NCI-H2227 treated with DMSO at 0.1 percent for 48 hours (cell line): Measurements from ENCODE around the gene LCN2.
A peak's percentile ranks its signal among the peaks of the same experiment; 100 is the strongest.
"Not testable (repeated sequence)": the region's sequence is repeated elsewhere in the genome, so short reads cannot be mapped to it uniquely, and the experiment has no call there.

Source experiments
- DNase-seq: peaks from one replicate; lab custom pipeline; 2025; lab: John Stamatoyannopoulos, UW

LCN2 gene

DNA sequence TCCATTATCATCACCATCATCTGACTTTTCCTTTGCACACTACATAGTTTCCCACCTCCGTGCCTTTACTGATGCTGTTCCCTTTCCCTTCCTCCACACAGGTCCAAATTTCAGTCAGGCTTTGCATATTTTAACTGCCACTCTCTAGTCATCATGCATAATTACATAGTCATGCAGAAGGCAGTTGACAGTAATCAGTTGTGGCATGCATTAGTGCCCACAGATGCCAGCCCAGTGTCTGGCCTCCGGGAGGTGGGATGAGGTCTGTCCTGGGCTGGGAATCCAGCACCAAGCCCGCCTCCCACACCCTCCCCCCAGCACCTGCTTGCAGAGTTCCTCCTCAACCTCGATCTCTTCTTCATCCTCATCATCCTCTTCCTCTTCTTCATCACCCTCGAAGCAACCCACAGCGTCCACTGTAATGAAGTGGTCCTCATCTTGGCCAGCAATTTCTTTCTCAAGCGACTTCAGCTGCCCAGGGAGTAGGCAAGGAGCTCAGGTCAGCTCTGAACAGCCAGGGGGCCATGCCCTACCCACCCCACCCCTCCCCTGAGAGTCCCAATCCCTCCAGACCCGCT, 19.6 kb downstream of the LCN2 start:
- no peak for DNase-seq

DNA sequence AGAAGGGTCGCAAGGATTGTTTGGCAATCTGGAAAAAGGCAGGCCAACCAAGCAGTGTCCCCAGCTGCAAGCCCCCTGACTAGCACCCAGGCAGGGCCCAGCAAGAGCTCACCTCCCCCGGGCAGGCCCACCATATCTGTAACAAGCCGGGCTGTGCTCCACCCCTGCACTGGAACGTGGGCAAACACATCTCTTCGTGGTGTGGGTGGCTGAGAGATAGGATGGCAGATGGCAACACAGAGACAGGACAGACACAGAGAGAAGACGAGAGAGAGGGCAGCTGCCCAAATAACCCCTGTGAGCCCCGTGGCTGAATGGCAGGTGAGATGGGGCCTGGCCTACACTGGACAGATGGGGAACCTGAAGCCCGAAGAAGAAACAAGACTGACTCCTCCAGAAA, 20.2 kb downstream of the LCN2 start:
- no peak for DNase-seq

DNA sequence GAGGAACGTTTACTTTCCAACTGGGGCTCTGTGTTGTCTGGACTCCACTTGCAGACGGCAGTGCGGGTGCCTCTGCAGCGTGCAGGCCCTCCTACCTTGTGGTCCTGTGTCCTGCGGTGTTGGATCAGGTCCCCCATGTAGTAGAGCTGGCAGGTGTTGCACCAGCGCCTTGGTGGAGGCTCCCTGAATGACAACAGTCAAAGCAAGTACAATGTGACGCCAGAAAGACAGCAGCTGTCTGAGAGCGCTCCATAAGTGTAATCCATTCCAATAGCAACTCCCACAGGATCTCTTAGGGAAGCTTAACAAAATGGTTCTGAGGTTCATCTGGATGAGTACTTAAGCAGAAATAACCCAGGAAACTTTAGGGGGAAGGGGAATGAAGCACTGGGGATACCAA, 20.7 kb downstream of the LCN2 start:
- no peak for DNase-seq

DNA sequence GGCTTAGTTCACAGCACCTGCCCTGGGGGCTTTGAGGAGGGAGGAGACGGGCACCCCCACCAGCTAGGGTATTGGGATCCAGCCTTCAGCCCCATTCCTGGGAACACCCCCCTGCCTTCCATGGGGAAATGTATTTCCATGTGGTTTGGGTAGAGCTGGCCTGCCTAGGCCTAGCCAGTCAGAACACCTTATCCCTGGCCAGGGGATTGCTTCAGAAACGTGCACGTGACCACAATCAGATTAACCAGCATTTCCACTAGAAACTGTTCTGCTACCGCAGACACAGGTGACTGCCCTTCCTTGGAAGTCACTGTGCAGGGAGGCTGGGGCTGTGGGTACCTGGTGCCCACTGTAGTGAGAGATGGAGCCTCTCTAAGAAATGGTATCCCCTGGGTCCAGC, 24.8 kb downstream of the LCN2 start:
- no peak for DNase-seq

DNA sequence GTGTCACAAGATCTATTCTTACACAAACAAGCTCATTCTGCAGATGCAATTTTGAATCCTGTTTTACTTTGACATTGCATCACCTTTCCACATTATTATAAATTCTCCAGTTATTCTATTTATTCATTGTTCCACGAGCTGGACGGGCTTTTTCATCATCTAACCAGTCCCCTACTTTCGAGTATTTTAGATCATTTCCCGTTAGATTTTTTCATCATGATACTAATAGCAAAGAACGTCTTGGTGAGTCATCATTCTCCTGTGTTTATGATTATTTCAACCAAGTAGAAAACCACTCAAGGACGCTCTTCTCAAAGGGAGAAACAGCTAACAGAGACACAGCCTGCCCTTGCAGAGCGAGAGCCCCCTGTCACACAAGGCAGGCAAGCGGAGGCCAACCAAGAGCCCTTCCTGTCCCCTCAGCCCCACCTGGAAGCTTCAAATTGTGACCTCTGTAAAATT, 25.9 kb downstream of the LCN2 start:
- no peak for DNase-seq

DNA sequence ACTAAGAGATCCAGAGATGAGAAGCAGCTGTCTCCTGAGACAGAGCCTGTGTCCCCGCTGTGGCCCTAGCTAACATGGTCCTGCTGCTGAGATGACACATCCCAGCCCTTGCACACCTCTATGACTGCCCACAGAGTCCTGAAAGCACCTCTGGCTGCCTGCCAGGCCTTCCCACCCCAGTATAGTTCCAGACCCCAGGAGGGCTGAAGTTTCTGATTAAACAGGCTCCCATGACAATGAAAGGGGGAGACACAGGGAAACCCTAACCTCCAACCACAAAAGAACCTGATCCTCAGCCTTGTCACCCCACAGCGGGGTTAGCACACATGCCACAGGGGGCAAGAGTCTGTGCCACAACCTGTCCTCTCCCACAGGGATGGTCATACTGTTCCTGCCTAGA, 26.5 kb downstream of the LCN2 start:
- DNase-seq, result no peak

DNA sequence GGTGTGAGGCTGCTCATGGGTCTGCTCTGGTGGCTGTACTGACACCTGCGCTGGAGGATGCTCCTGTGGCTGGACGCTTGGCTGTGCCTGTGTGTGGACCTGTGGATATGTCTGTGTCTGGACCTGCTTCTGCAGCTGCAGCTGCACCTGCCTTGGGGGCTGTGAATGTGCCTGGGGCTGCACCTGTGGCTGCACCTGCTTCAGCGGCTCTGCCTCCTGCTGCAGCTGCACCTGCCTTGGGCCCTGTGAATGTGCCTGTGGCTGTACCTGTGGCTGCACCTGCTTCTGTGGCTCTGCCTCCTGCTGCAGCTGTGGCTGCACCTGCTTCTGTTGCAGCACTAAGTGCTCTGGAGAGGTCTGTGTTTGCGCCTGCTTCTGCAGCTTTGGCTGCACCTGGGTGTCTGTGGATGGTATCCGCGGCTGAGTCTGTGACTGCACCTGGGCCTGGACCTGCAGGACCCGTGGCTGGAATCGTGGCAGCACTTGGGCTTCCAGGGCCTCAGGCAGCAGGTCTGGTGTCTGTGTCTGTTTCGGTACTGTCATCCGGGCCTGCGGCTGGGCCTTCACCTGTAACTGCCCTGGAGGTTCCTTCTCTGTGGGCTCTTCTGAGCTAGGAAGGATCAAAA, 29.7 kb downstream of the LCN2 start:
- DNase-seq, result no peak

DNA sequence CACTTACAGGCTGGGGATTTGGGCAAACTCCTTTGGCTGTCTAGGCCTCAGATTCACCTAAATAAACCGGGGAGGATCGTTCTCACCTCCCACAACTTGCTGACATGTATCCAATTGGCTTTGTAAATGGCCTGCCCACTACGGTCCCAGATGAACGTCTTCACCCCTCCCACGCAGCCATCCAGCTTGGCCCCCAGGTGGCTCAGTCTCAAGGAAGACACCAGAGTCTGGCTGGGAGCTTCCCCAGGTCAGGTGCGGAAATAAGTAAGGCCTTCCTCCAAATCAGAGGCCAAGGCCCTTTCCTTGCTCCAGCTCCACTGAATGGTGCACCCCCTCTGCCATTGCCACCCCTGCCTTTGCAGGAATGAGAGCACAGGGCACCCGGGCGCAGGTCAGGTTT, 30.7 kb downstream of the LCN2 start:
- DNase-seq, result no peak

DNA sequence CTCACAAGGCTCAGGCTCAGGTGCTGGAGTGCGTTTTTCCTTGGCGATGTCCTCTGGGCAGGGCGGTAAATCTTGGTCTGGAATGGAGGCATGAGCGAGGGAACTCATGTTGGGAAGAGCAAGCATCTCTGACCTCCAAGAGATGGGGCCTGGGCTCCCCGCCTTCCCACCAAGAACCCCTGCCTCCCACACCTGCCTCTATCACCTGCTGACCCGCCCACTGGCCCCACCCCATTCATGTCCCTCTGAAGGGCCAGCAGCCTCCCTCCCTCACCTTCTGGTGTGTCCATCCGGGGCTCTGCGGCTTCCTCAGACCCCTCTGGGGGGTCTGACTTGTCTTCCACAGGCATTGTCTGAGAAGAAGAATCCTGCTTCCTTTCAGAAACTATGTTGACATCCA, 31.2 kb downstream of the LCN2 start:
- DNase-seq, result no peak

DNA sequence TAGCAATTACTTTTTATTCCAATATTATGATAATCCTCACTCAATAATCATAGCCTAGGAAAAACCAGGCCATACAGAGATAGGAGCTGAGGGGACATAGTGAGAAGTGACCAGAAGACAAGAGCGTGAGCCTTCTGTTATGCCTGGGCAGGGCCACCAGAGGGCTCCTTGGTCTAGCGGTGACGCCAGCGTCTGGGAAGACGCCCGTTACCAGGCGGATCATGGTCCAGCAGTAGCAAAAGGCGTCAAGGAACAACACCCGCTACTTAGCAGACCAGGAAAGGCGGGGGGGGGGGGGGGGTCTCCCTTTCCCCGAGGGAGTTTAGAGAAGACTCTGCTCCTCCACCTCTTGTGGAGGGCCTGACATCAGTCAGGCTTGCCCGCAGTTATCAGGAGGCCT, 32.2 kb downstream of the LCN2 start:
- DNase-seq, result not testable (repeated sequence)

DNA sequence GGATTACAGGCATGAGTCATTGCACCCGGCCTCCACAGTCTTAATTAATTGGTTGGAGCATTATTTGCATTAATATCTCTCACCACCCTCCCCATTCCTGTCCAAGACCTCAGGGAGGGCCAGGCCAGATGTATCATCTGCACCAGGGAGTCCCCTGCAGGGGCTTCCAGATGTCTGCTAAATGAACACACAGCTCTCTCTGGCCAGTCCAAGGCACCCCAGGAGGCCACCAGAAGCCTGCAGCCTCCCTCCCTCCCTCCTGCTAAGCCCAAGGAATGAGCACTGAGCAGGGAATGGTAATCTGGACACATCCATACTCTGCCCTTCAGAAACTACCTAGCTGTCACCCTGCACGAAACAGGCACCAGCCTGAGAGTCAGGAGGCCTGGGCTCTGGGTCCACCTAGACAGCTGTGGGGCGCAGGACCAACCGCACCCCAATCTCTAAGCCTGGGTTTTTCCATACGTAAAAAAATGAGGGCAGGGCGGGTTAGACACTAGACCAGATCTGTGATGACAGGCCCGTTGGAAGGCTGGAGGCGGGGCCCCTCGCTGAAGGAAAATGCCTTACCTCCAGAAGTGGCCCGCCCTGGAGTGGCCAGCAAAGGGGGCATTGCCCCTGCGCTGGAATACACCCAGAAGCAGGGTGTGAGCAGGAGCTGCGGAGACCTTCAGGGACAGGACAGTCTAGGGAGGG, 33.8 kb downstream of the LCN2 start:
- DNase-seq, result no peak

DNA sequence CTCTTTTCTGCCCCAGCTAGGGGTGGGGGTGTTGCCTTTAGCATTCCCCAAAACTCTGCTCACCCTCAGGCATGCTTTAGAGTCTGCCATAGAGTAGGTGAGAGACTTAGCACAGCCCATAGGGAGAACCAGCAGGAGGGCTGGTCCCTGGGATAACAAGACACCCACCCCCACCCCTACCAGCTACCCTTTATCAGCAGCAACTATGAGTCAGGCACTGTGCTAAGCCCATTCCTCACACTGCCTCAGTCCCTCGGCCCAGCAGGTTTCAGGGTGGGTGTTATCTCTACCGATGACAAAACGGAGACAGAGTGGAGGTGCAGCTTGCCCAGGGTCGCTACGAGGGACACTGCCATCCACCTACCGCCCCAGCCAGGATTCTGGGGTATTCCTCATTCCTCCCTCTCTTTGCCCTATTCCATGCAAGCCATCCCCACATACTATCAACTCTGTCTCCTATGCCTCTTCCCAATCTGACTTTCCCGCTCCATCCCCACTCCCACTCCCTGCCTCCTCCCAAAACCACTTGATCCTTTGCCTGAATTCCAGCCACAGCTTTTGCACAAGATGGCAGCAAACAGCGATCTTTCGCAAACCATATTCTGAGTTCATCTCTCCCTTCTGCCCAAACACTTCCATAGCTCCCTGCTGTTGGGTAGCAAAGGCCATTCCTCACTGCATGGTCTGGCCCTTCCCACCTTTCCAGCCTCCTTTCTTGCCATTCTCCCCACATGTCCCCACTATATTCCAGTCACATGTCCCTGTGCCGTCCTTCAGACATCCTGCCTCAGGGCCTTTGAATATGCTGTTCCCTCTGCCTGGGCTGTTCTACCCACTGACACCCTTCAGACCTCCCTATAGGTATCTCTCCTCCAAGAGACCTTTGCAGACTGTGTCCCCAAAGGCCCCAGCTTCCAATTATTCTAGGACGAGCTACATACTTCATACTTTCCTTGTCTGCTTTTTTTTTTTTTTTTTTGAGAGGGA, 37.0 kb downstream of the LCN2 start:
- DNase-seq, result no peak

DNA sequence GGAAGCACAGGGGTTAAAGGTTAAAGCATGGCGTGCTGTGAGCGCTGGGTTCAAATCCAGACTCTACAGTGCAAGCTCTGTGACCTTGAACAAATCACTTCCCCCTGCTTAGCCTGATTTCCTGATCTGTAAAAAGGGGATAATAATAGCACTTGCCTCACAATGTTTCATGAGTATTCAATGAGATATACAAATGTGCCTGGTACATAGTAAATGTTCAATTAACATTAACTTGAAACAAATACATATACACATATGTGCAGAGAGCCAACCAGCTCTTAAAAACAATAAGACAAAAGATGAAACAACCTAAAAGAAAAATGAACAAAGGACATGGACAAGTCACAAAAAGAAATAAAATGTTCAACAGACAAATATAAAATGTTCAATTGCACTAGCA, 38.1 kb downstream of the LCN2 start:
- no peak for DNase-seq

DNA sequence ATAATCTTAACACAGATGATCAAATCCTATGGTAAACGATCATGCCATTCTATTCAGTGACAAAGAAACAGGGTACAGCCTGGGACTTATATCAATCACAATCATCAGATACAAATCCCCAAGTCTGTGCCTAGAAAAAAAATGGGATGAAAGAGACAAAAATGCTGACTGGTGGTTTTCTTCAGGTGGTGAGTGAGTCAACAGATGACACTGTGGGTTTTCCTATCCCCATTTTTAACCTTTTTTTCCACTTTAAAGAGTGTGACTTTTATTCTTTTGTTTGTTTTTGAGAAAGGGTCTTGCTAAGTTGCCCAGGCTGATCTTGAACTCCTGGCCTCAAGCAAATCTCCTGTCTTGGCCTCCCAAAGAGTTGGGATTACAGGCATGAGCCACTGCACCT, 39.0 kb downstream of the LCN2 start:
- DNase-seq, result no peak

DNA sequence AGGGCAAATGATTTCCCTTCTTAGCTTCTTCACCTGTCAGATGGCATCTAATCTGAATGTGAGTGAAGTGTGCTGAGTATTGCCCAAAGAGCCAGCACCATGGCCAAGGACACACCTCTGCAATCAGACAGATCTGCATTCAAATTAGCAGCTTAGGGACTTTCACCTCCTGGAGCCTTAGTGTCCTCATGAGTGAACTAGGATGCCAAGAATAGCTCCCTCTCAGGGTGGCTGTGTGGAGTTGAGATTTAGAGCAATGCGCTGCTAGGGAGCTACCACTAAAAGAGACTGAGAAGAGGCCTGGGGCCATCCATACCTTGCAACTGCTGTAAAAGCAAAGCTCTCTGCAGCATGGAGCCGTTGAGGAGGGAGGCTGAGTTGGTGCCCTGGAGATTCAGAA, 40.8 kb downstream of the LCN2 start:
- no peak for DNase-seq

DNA sequence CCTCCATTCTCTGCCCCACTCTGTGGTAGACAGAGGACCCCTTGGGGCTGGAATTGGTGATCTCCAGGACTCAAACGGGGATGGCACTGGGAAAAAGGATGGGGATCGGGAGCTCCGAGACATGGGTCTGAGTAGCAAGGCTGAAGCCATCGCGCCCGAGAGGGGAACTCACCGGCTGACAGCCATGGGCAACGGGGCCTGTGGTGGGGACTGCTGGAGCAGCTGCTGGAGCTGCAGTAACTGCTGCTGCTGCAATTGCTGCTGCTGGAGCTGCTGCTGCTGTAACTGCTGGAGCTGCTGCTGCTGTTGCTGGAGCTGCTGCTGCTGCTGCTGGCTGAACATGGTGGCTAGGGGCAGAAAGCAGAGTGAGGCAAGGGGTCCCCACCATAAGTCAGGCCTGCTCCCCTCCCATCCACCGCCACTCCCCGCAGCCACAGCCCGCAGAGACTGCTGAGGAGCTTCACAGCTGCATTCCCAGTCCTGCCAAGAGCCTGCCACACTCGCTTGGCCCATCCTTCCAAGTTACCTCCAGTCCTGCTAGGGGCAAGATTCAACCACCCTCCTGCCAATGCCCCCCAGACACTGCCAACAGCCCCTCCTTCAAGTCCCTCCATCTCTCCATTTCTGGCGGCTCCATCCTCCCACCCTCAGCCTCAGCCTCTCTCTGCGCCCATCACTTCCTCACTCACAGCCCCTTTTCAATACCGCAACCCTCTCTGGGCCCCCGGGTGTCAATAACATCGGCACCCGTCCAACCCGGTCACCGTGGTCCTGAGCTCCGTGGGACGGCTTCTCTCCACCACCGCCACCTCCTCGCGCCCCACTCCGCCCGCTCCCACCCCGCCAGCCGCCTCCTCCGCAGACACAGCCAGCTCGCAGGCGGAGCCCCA, 41.5 kb downstream of the LCN2 start:
- no peak for DNase-seq

DNA sequence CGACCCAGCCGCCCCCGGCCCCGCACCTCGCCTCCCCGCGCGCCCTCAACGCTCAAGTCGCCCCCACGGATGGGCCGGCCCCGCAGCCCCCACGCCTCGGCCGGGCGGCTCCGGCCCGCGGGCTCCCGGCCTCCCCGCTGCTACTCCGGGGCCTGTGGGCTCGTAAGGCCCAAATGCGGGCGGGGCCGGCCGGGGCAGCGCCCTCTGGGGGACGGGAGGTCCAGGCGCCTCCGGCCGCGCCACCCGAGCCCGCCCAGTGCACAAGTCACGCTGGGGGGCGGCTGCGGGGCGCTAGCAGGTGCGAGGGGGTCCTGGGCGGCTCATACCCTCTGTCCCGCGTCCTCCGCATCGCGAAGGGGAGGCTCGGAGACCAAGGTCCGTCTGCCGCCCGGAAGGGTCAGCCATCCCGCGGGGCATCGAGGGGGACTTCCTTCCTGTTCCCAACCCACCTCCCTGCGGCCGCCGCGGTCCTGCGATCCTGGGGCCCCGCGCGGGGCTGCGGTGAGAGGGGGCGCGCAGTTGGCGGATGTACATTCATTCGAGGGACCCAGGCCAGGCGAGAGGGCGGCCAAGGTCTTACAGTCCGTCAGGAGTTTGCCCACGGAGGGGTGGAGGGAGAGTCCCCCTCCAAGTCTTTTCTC, 42.3 kb downstream of the LCN2 start, which contains the start of gene CIZ1:
CIZ1 (minus strand) TSS at position 167 of the 641 bp plus-strand sequence. CDS start 715 bp downstream, outside the sequence.
- DNase-seq, result peak; percentile 28

DNA sequence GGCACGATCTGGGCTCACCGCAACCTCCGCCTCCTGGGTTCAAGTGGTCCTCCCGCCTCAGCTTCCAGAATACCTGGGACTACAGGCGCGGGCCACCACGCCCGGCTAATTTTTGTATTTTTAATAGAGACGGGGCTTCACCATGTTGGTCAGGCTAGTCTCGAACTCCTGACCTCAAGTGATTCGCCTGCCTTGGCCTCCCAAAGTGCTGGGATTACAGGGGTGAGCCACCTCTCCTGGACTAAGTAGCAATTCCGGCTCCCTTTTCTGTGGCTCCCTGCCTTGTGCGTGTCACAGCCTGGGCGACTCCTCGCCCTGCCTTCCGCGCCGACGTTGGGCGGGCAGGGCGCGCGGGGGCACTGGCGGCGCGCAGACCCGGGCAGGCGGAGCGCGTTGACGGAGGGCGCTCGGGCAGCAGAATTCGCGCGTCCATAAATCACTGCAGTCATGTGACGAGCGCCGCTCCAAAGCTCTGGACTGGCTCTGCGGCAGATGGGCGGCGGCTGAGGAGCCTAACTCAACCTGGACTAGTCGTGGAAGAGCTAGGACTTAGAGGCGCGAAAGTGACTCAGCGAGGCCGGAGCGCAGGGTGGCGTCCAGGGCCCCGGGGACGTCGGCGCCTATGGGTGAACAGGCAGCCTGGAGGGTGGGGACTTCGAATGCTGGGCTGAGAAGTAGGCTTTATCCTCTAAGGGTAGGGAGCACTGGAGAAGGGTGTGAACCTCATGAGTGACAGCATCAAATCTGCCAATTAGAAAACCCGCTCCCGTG, 43.5 kb downstream of the LCN2 start:
- DNase-seq, result peak; percentile 92

DNA sequence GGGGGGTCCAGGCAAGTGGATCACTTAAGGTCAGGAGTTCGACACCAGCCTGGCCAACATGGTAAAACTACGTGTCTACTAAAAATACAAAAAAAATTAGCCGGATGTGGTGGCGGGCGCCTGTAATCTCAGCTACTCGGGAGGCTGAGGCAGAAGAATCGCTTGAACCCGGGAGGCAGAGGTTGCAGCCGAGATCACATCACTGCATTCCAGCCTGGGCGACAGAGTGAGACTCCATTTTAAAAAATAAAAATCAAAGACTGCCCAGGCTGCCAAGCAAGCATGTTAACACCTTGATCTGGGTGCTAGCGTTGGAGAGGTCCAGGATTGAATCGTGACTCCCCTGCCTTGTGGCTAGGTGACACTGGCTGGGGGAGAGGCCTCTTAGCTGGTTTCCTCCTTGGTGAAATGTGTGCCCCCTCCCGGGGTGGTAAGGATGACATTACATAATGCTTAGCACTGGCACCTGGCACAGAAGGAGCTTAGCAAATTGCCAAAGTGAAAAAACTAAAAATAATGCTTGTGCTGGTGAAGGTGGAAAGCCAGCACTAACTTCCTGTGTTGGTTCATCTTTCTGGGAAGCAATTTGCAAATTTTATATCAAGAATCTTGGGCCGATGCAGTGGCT, 44.3 kb downstream of the LCN2 start:
- no peak for DNase-seq
